NB4 (cell line): ENCODE measurements around the gene JAM3.

ENCODE experiments used
- MYC ChIP-seq: IDR thresholded peaks from 2 replicates; pipeline ENCODE4 v1.6.1; 2011; ENCODE audit warnings: low read depth, low read length
- POLR2A ChIP-seq: IDR thresholded peaks from 2 replicates; pipeline ENCODE4 v1.6.1; 2011; ENCODE audit warnings: mild to moderate bottlenecking; ENCODE audit not compliant: insufficient read length; ENCODE audit errors: extremely low read depth
- TF ChIP-seq, protein P1 (sequence below): IDR thresholded peaks from one replicate; pipeline ENCODE4 v1.5.1; 2012; ENCODE audit warnings: low read depth, low read length
- TF ChIP-seq, protein P2 (sequence below): IDR thresholded peaks from 2 replicates; pipeline ENCODE4 v1.6.1; 2011; ENCODE audit warnings: low read depth, low read length

- TF ChIP-seq, protein P1, sequence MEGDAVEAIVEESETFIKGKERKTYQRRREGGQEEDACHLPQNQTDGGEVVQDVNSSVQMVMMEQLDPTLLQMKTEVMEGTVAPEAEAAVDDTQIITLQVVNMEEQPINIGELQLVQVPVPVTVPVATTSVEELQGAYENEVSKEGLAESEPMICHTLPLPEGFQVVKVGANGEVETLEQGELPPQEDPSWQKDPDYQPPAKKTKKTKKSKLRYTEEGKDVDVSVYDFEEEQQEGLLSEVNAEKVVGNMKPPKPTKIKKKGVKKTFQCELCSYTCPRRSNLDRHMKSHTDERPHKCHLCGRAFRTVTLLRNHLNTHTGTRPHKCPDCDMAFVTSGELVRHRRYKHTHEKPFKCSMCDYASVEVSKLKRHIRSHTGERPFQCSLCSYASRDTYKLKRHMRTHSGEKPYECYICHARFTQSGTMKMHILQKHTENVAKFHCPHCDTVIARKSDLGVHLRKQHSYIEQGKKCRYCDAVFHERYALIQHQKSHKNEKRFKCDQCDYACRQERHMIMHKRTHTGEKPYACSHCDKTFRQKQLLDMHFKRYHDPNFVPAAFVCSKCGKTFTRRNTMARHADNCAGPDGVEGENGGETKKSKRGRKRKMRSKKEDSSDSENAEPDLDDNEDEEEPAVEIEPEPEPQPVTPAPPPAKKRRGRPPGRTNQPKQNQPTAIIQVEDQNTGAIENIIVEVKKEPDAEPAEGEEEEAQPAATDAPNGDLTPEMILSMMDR: no peak
- no peak for TF ChIP-seq POLR2A
- TF ChIP-seq MYC: no peak
- TF ChIP-seq, protein P2, sequence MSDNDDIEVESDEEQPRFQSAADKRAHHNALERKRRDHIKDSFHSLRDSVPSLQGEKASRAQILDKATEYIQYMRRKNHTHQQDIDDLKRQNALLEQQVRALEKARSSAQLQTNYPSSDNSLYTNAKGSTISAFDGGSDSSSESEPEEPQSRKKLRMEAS: no peak
These were observed 102.0 kb downstream of the JAM3 start for GRCh38 chr11:134170919-134171281.
